DND-41 (cell line): Measurements from ENCODE around the gene BAD.

Experiments
- EZH2 ChIP-seq: IDR thresholded peaks from 3 replicates; pipeline ENCODE4 v1.6.1; 2012; ENCODE audit warnings: borderline replicate concordance, low read depth, mild to moderate bottlenecking, moderate library complexity, low read length, inconsistent platforms; ENCODE audit not compliant: severe bottlenecking
- TF ChIP-seq, protein P1 (sequence below): IDR thresholded peaks from 2 replicates; pipeline ENCODE4 v1.5.1; 2012; ENCODE audit warnings: borderline replicate concordance, low read length, moderate library complexity, mild to moderate bottlenecking; ENCODE audit not compliant: poor library complexity, severe bottlenecking; ENCODE audit errors: extremely low read depth

DNA sequence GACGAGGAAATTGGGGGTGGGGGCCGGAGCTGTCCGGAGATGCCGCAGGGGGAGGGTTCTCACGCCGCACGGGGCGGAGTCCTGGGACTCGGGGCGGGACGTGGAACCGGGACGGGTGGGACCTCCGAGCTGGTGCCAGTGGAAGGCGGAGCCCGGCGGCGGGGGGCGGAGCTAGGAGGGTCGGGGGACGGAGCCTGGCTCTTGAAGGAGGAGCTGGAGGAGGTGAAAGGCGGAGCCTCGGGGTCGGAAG is 43.3 kb downstream of the BAD start:
- TF ChIP-seq, protein P1, sequence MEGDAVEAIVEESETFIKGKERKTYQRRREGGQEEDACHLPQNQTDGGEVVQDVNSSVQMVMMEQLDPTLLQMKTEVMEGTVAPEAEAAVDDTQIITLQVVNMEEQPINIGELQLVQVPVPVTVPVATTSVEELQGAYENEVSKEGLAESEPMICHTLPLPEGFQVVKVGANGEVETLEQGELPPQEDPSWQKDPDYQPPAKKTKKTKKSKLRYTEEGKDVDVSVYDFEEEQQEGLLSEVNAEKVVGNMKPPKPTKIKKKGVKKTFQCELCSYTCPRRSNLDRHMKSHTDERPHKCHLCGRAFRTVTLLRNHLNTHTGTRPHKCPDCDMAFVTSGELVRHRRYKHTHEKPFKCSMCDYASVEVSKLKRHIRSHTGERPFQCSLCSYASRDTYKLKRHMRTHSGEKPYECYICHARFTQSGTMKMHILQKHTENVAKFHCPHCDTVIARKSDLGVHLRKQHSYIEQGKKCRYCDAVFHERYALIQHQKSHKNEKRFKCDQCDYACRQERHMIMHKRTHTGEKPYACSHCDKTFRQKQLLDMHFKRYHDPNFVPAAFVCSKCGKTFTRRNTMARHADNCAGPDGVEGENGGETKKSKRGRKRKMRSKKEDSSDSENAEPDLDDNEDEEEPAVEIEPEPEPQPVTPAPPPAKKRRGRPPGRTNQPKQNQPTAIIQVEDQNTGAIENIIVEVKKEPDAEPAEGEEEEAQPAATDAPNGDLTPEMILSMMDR = no peak
- TF ChIP-seq EZH2 = no peak
